Stimulated activated CD4-positive, alpha-beta T cell treated with anti-CD3 and anti-CD28 coated beads, Interleukin-4, amount 100 ng/mL, for 48 hours (primary cell): Measurements from ENCODE around the gene RNF17.

ENCODE experiments used
- DNase-seq, 2 donors: peaks; one replicate each; pipeline ENCODE4 v3.0.0-alpha.2; 2020; ENCODE audit warnings: low read depth in 2 of 2

RNF17 gene

GRCh38 chr13:24854311-24854710 is 90.3 kb downstream of the RNF17 start:
- no peak for DNase-seq

- DNase-seq = no peak
These were observed 95.0 kb downstream of the RNF17 start for GRCh38 chr13:24858953-24859352.

- no peak for DNase-seq
These were observed 96.8 kb downstream of the RNF17 start for GRCh38 chr13:24860770-24861169.

- no peak for DNase-seq
These were observed 97.8 kb downstream of the RNF17 start for GRCh38 chr13:24861617-24862362.

GRCh38 chr13:24863748-24864540 is 100.0 kb downstream of the RNF17 start:
- no peak for DNase-seq

- DNase-seq = no peak
These were observed 100.6 kb downstream of the RNF17 start for GRCh38 chr13:24864579-24864978.

- DNase-seq = no peak
These were observed 101.4 kb downstream of the RNF17 start for GRCh38 chr13:24865163-24865953.

GRCh38 chr13:24866488-24866887 is 102.5 kb downstream of the RNF17 start:
- no peak for DNase-seq

- no peak for DNase-seq
These were observed 104.9 kb downstream of the RNF17 start for GRCh38 chr13:24868874-24869273.

- no peak for DNase-seq
These were observed 106.4 kb downstream of the RNF17 start for GRCh38 chr13:24870380-24870760.

GRCh38 chr13:24875566-24875965 is 111.6 kb downstream of the RNF17 start:
- DNase-seq = no peak

GRCh38 chr13:24877531-24877930 is 113.6 kb downstream of the RNF17 start:
- DNase-seq = no peak

GRCh38 chr13:24878340-24878739 is 114.4 kb downstream of the RNF17 start:
- no peak for DNase-seq

GRCh38 chr13:24882665-24883064 is 118.7 kb downstream of the RNF17 start:
- no peak for DNase-seq

- no peak for DNase-seq
These were observed 123.8 kb downstream of the RNF17 start for GRCh38 chr13:24887759-24888158.

GRCh38 chr13:24888291-24888931 is 124.4 kb downstream of the RNF17 start:
- no peak for DNase-seq

GRCh38 chr13:24890256-24890655 is 126.3 kb downstream of the RNF17 start:
- DNase-seq = no peak

- no peak for DNase-seq
These were observed 127.6 kb downstream of the RNF17 start for GRCh38 chr13:24891476-24892108.

- DNase-seq = no peak
These were observed 128.9 kb downstream of the RNF17 start for GRCh38 chr13:24892829-24893228.

GRCh38 chr13:24893863-24894262 is 129.9 kb downstream of the RNF17 start:
- DNase-seq = no peak

GRCh38 chr13:24894277-24894971 is 130.5 kb downstream of the RNF17 start:
- DNase-seq = no peak
